HuH-7 (cell line): ENCODE measurements around the gene ELFN2.

Experiments
- DNase-seq: peaks from one replicate; pipeline ENCODE4 v3.0.0; 2011; ENCODE audit warnings: low spot score

Gene ELFN2

DNA sequence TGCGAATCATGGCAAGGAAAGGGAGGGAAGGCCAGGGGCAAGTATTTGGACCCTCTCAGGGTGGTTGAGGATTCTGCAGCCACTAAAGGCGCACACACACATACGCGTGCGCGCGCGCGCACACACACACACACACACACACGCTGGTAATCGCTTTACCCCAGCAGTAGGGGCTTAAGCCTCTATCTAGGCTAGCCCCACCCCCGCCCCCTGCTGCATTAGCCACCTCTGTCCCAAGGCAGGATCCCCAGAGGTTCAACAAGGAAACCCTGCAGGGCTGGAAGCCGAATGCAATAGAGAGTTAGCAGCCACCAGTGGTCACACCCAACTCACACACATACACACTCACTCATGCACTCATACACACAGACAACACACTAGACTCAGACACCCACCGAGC, 28.6 kb upstream of the ELFN2 start:
- no peak for DNase-seq

DNA sequence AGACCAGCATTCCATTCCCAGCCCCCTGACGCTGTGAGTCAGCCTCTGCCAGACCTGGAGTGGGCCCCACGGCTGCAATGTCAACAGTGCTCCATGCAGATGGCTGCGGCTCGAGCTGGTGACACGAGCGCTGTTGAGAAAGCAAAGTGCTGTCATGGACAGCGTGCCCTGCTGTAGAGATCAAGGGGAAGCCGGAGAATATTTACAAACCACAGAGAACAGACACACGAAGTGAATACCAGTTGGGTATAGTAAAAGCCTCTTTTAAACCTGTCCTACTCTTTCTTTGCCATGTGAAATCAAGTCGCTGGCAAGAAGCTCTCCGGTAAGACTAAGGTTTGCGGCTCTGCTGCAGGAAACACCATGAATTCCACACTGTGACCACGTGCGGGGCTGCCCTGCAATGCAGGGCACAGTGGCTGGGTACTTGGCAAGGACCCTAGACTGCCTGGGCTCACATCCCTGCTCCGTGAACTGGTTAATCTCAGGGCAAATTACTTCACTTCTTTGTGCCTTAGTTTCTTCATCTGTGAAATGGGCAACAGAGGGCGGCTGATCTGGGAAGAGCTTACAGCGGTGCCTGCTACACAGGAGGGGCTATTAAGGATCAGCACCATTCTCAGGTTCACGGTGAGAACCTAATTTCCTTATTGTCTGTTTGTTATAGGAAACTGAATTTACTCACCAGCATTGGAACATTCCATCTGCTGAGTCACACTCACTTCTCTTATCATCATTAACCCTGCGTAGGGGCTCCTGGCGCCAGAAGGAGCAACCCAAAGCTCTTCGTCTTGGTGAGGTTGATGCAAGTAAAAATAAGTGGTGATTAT, 27.8 kb upstream of the ELFN2 start:
- peak; percentile 71 for DNase-seq

DNA sequence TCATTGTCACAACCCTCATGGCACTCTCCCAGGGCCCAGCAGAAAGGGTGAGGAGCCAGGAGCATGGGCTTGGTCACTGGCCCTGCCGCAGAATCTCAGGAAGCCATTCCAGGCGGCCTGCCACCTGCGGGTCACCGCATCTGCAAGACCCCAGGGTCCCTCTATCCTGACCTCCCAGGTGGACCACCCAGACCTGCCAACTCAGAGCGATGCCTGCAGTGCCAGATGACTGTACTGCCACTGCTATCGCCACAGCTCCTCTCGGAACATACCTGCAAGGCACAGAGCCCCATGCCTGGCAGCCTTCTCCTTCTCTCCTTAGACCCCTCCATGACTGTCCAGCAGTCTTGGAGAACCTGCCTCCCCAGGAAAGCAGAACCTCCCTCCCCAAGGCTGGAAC, 26.4 kb upstream of the ELFN2 start:
- no peak for DNase-seq

DNA sequence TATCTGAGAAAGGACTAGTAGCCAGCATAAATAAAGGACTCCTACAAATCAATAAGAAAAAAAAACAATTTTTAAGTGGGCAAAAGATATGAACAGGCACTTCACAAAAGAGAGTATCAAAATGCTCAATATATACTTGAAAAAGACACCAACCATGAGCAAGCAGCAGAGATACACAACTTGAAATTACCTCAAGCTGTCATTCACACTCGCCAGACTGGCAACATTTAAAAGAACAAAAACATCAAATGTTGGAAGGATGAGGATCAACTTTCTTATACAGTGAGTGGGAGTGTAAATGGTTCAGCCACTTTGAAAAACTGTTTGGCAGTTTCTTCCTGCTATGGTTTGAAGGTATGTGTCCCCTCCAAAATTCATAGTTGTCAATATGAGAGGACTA, 23.9 kb upstream of the ELFN2 start:
- DNase-seq, result no peak

DNA sequence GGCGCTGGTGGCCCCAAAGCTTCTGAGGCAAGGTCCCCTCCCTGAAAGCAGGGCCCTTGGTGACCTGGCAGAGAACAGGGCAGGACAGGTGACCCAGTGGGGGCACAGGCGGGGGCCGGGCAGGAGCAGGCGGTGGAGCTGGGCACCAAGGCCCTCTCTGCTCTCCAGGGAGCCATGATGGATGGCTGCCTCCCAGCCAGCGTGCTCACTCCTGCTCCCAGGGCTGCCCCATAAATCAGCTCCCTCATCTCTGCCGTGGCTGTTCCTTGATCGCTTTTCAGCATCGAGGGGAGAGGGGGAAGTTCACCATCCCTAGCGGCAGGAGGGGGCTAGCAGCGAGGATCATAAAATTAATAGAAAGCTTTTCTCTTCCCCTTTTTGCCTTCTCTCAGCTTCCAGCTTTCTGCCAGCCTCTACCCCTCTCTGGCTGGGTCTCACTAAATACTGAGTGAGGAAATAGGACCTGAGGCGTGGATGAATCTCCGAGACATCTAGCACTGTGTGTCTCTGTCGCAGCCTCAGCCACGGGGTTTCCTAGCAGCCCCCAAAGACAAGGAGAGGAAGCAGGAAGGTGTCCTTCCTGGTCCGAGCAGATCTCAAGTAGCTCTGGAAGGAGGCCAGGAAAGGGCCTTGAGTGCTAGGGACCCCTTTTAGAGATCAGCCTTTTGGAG, 22.2 kb upstream of the ELFN2 start:
- no peak for DNase-seq

DNA sequence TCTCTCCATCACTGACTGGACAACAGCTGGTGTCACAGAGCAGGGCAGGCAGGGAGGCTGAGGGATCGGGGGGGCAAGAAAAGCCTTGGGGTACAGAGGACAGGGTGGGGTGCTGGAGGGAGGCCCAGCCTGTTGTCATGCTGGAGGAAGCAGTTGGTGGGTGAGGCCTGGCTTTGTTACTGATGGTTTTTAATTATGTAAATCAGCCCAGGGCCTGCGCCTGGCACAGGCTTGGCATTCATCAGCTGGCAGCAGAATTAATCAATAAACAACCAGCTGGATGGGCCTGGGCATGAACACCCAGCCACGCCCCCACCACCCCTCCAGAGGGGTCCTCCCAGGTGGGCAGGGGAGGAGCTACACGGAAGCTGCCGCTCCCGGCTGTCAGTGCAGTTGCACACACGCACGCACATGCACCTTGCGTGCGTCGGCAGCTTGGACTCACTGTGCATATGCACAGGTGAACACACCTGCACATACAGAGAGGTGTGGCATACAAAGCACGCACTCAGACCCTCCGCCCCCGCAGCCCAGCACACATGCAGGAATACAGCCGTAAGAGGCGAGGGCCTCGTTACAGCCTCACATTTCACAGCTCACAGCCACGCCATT, 21.3 kb upstream of the ELFN2 start:
- no peak for DNase-seq

DNA sequence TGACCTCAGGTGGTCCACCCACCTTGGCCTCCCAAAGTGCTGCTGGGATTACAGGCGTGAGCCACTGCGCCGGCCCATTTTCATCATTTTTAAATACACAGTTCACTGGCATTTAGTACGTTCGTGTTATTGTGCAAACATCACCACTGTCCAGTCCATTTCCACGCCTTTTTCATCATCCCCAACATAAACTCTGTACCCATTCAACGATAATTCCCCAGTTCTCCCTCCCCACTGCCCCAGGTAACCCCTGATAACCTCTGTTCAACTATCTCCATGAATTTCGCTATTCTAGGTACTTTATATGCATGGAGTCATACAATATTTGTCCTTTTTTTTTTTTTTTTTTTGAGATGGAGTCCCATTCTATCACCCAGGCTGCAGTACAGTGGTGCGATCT, 18.2 kb upstream of the ELFN2 start:
- DNase-seq, result no peak

DNA sequence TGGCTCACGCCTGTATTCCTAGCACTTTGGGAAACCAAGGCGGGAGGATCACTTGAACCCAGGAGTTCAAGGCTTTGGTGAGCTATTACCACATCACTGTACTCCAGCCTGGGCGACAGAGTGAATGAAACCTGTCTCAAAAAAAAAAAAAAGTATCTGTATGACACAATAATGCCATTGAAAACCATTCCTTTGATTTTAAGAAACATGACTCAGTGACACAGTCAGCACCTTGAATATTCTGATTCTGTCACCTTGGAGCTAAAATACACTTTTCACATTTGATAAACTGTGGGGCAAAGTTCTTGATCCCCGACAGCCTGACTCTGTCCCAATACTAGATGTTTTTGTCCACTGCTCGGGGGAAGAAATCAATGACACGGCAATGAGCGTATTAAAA, 16.7 kb upstream of the ELFN2 start:
- no peak for DNase-seq

DNA sequence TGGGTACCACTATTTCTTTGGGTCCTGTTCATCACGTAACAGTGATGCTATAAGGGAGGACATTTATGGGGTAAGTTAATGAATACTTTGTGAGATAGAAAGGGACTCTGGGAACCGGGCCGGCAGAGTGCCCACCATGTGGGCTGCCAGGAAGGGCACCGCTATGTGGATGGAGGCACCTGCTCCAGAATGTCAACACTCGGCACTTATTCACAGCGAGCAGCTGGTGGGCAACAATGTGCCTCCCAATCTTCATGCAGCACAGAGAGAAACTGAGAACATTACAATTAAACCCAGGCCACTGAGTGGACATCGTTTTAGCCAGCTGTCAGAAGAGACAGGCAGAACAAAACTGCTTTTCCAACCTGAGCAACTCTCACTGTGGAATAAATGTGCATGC, 15.8 kb upstream of the ELFN2 start:
- DNase-seq, result no peak

DNA sequence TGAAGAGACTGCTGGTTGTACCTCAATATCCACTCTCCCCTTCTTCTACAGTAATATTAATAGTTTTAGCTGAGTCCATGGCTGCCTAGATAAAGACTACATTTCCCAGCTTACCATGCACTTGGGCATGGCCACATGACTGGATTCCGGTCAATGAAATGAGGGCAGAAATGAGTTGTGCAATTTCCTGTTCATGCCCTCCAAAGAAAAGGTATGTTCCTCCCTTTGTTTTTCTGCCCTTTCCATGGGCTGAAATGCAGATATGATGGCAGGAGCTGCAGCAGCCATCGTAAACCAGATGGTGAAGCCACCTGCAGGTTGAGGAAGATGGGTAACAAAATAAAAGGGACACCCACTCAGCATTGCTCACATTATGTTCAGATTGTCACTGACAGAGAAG, 15.3 kb upstream of the ELFN2 start:
- no peak for DNase-seq

DNA sequence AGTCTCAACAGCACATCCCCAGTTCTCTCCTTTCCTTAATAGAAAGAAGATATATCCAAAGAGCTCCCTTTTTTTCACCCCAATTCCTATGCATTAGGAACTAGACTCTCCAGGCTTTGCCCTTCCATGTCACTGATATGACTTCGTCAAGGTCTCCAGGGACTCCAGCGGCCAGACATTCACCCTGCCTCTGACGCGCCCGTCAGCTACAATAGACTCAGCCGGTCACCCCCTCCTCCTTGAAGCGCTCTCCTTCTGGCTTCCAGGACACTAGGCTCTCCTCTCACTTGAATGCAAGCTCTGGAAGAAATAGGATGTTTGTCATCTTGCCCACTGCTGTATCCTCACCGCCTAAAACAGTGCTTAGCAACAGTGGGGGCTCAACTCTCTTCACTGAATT, 14.9 kb upstream of the ELFN2 start:
- DNase-seq, result no peak

DNA sequence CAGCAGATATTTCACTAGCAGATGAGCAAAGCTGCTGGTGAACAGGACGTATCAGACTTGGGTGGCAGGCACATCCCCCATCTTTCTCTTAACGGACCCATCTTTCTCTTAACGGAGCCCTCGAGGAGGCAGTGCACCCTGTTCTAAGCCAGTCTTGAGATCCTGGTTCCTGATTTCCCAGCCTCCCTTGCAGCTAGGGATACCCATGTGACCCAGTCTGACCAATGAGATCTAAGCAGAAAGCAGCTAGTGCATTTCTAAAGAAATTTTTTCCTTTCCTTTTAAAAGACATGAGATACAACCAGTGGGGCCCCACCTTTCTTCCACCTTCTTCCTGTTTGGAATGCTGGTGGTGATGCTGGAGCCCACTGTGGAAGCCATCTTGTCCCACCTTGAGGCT, 13.6 kb upstream of the ELFN2 start:
- DNase-seq, result no peak

DNA sequence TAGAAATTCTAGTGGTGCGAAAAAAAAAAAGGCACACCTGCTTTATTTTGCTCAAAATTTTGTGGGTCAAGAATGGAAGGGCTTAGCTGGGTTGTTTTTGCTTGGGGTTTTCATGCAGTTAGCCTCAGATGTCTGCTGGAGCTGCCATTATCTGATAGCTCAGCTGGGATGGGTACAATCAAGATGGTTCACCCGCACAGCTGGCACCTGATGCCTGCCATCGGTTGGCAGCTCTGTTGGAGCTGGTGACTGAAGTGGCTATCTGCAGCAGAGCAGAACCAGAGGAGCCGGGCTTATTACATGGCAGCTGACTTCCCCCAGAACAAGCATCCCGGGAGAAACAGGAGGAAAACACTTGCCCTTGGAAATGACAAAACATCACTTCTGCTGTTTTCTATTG, 12.1 kb upstream of the ELFN2 start:
- DNase-seq, result no peak

DNA sequence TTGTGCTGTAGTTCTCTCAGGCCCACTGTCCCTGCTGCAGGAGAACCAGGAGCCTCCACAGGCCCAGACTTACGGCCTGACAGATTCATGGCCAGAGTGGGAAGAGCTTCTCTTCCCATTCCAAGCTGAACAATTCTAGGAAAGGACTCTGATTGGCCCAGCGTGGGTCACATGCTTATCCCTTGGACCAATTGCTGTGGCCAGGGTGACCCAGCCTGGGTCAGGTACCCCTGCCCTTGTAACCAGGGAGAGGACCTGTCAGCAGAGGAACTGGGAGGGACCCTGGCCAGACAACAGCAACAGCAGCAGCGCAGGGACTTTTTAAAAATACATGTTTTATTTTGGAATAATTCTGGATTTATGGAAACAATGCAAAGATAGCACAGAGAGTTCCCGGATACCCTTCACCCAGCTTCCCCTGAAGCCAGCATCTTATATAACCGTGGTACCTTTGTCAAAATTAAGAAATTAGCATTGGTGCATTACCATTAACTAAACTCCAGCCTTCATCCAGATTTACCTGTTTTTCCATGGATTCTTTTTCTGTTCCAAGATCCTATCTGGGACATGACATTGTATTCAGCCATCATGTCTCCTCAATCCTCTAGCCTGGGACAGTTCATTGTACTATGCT, 8.8 kb upstream of the ELFN2 start:
- DNase-seq, result no peak

DNA sequence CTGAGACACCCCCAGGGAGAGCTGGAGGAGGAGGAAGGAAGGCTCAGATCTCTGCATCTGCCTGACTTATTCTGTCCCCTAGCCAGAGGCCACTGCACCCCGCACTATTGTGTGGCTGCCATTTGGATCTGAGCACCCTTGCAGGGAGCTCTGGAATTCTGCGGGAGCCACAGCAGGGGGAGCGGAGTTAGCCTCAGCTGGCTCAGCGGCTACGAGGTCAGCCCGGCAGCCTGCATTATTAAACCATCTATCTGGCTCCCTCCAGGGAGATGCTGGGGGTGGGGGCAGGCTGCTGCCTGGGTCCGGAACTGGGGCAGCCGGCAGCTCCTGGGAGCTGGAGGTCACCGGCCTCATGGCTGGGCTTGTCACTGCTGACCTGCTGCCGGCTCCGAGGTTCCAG, 6.5 kb upstream of the ELFN2 start:
- DNase-seq, result no peak

DNA sequence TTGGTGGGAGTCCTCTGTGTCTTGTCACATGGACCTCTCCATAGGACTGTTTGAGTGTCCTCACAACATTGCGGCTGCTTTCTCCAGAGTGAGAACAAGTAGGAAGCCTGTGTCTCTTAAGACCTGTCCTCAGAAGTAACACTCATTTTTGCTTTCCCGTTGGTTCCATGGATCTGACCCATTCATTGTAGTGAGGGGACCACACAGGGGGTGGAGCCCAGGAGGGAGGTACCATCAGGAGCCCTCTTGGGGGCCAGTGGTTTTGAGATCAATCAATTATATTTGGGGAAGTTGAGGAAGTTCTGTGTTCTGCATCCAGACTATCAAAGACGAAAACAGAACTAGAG, 5.4 kb upstream of the ELFN2 start:
- DNase-seq, result no peak

DNA sequence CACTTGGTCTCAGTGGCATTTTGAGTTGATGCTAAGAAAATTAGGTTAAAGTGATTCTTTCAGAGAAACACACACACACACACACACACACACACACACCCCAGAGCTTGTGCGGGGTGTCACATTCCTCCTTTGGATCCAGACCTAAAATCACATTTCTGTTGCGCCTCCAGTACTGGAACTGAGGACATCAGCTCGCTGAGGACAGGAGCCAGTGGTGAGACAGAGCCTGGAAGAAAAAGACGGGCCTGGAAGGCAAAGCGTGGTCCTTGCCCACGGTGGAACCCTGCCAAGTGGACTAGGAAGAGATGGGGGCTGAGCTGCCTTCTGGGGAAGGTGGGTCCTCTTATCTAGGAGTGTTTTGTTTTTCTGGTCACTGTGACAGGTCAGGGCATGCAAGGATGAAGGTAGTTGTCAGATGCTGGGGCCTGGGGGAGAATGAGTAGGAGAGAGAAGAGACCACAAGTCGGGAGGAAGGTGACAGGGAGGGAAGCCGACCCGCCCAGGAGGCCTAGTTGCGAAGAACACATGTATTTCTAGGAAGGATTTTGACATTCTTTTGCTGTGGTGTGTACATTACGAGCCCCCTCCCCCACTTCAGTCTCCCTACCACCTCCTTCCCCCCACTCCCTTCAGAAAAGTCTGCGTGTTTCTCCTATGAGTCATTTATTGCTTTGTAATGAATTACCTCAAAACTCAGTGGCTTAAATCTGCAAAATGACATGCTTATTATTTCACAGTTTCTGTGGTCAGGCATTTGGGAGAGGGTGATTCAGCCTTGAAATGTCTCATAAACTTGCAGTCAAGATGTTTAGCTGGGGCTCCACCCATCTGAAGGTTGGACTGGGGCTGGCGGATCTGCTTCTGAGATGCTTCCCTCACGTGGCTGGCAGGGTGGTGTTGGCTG, 4.8 kb upstream of the ELFN2 start:
- no peak for DNase-seq

DNA sequence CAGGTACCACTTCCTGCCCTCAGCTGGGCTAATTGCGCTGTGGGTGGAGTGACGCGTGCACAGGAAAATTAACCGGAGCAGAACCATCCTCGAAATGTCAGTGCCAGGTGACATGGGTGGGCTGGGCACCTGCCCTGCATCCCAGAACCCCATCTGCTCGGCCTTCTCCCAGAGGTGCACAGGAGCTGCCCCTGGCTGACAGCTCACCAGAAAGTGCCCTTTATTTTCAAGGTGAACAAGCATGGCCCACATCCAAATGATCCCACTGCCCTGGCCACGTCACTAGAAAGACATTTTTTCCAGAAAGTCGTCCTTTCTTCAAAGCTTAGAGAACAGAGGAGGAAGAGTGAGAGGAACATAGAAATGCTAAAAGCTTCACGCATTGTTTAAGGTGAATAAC, 4.1 kb upstream of the ELFN2 start:
- DNase-seq, result no peak

DNA sequence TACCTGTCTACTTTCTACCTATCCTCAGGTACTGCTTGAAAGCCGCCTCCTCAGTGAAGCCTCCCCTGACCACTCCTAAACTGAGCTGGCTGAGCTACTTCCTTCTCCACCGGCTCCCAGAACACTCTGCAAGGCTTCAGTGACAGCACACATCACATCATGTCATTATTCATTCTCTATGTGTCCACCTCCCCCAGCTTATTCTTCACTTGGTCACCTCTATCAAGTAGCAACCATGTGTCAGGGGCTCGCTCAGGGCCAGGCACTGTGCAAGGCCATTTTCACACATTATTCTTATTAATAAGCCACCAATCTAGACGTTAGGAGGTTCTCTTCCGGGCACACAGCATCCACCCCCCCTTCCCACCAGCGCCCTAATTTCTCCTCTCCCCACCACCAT, 3.7 kb upstream of the ELFN2 start:
- DNase-seq, result no peak

DNA sequence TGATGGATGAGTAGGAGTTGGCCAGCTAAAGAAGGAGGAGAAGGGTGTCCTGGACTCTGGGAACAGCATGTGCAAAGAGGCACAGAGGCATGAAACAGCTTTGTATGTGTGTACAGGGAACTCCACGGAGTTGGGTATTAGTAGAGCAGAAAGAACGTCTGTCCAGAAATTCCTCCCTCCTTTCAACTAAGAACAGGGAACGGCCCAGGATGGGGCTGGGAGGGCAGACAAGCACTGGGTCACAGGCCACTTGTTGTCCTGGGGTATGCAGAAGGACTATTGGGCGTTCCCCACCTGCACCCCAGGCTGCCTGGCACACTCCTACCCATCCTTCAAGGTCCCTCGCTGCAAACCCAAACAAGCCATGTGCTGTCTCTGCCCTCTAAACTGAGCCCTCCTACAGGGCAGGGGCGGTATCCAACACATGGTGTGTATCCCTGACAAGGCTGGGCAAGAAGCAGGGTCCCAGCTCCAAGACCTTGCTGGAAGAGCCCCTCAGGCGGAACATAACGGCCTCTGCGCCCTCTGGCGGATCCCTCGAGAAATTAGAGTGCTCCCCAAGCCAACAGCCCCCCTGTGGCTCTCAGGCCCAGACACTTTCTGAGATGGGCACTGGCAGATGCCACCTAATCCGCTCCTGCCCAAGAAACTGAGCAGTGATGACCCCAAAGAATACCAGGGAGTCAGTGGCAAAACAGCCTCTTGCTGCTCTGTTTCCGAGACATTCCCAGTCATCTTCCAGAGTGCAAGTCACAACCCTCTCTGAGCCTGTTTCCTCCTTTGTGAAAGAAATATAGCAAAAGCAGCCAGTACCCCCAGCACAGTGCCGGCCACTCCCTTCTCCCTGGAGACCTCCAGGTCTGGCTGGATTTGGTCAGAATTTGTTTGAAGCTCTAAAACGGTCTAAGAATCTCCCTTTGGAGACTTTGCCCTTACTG, 1.6 kb upstream of the ELFN2 start:
- DNase-seq, result peak; percentile 85
